CD14-positive monocyte (primary cell): ENCODE results near the gene NATD1. TPM values are rescaled to one million over a fixed set of nuclear protein-coding genes. Genes with fewer than 3 reads are reported as not detected.

Experiments
- DNase-seq, 3 donors: peaks; one replicate each; pipeline ENCODE4 v3.0.0-alpha.2; 2011 to 2022
- H2AFZ ChIP-seq: 2 replicates; pipeline ENCODE4 v1.6.0; 2012; ENCODE audit warnings: mild to moderate bottlenecking, low read depth, low read length, inconsistent platforms; ENCODE audit not compliant: insufficient read depth, poor library complexity, severe bottlenecking
- H3K27ac ChIP-seq, 2 donors: 1 replicate in 1 of 2; 2 replicates in 1 of 2; pipeline ENCODE4 v1.5.1; 2012 to 2013; ENCODE audit warnings: low read length in 2 of 2, control low read depth in 1 of 2, inconsistent platforms in 1 of 2, low read depth in 1 of 2, mild to moderate bottlenecking in 1 of 2
- H3K27me3 ChIP-seq, 2 donors: one replicate each; pipeline versions ENCODE4 v1.6.0 to v1.6.1; 2011 to 2013; ENCODE audit warnings: low read length in 2 of 2; ENCODE audit not compliant: control insufficient read depth in 2 of 2, insufficient read depth in 2 of 2
- H3K36me3 ChIP-seq, 2 donors: replicated peaks in 1 of 2; 1 replicate in 1 of 2; 2 replicates in 1 of 2; pipeline versions ENCODE4 v1.5.1 to v1.6.1; 2012 to 2013; ENCODE audit warnings: low read length in 2 of 2, control low read depth in 1 of 2, inconsistent platforms in 1 of 2, mild to moderate bottlenecking in 1 of 2; ENCODE audit not compliant: insufficient read depth in 2 of 2, control insufficient read depth in 1 of 2
- H3K4me1 ChIP-seq, 2 donors: 1 replicate in 1 of 2; 2 replicates in 1 of 2; pipeline versions ENCODE4 v1.5.1 to v1.6.1; 2012 to 2013; ENCODE audit warnings: low read length in 2 of 2, control low read depth in 1 of 2, inconsistent platforms in 1 of 2, mild to moderate bottlenecking in 1 of 2, moderate library complexity in 1 of 2; ENCODE audit not compliant: insufficient read depth in 2 of 2, control insufficient read depth in 1 of 2
- H3K4me2 ChIP-seq: replicated peaks from 2 replicates; pipeline ENCODE3; 2012; ENCODE audit warnings: low read length, moderate library complexity, mild to moderate bottlenecking; ENCODE audit not compliant: poor library complexity, severe bottlenecking; ENCODE audit errors: extremely low read depth
- H3K4me3 ChIP-seq, 3 experiments: fragments of 200-600 bp in 1 of 3; sonication (generic) in 1 of 3; replicated peaks in 1 of 3; 1 replicate in 2 of 3; 2 replicates in 1 of 3; pipeline ENCODE4 v1.5.1; 2011 to 2013; ENCODE audit warnings: low read length in 3 of 3, mild to moderate bottlenecking in 3 of 3, control low read depth in 2 of 3, low read depth in 2 of 3, inconsistent platforms in 1 of 3, moderate library complexity in 1 of 3
- H3K79me2 ChIP-seq: 2 replicates; pipeline ENCODE4 v1.6.0; 2012; ENCODE audit warnings: mild to moderate bottlenecking, control low read depth, inconsistent platforms, low read length, moderate library complexity; ENCODE audit not compliant: insufficient read depth
- H3K9ac ChIP-seq: 2 replicates; pipeline ENCODE4 v1.6.0; 2017; ENCODE audit warnings: low read length, mild to moderate bottlenecking; ENCODE audit not compliant: insufficient read depth, poor library complexity, severe bottlenecking
- H3K9me3 ChIP-seq, 2 donors: replicated peaks in 1 of 2; 1 replicate in 1 of 2; 2 replicates in 1 of 2; pipeline versions ENCODE4 v1.5.1 to v1.6.1; 2012 to 2013; ENCODE audit warnings: low read length in 2 of 2, control low read depth in 1 of 2; ENCODE audit not compliant: control insufficient read depth in 1 of 2, insufficient read depth in 1 of 2
- H4K20me1 ChIP-seq: 2 replicates; pipeline ENCODE4 v1.6.0; 2012; ENCODE audit warnings: mild to moderate bottlenecking, low read length, control low read depth, moderate library complexity; ENCODE audit not compliant: insufficient read depth
- H3K27ac Mint-ChIP-seq, 7 donors: one replicate each; pipeline ENCODE4 v1.8.0; 2020; ENCODE audit warnings: mild to moderate bottlenecking in 7 of 7, mixed read lengths in 7 of 7, moderate library complexity in 6 of 7, inconsistent platforms in 2 of 7
- H3K27me3 Mint-ChIP-seq, 3 donors: one replicate each; pipeline ENCODE4 v1.8.0; 2021 to 2022; ENCODE audit warnings: low read depth in 3 of 3, mild to moderate bottlenecking in 3 of 3, mixed read lengths in 3 of 3, moderate library complexity in 3 of 3, inconsistent platforms in 1 of 3
- H3K36me3 Mint-ChIP-seq, 2 donors: one replicate each; pipeline ENCODE4 v1.8.0; 2020; ENCODE audit warnings: mixed read lengths in 2 of 2, inconsistent platforms in 1 of 2, mild to moderate bottlenecking in 1 of 2
- H3K4me1 Mint-ChIP-seq: one replicate; pipeline ENCODE4 v1.8.0; 2020; ENCODE audit warnings: mild to moderate bottlenecking, mixed read lengths
- H3K4me3 Mint-ChIP-seq, 2 donors: one replicate each; pipeline ENCODE4 v1.8.0; 2020; ENCODE audit warnings: mild to moderate bottlenecking in 2 of 2, mixed read lengths in 2 of 2, moderate library complexity in 1 of 2
- H3K9me3 Mint-ChIP-seq, 7 donors: one replicate each; pipeline ENCODE4 v1.8.0; 2020 to 2022; ENCODE audit warnings: mixed read lengths in 7 of 7, mild to moderate bottlenecking in 6 of 7, moderate library complexity in 6 of 7, inconsistent platforms in 2 of 7
- CTCF ChIP-seq: fragments of 200-600 bp; IDR thresholded peaks from one replicate; pipeline ENCODE4 v1.8.0; 2022; ENCODE audit warnings: antibody characterized with exemption, mild to moderate bottlenecking
- WGBS: methylation state at CpG from one replicate; pipeline ENCODE4 v1.1.5; 2013; ENCODE audit warnings: missing lambda C conversion rate; ENCODE audit not compliant: insufficient coverage; 5-methylcytosine and 5-hydroxymethylcytosine counted together
- intact Hi-C, 2 donors: fragments of 100-400 bp; cut with micrococcal nuclease; formaldehyde crosslinking; loops; one replicate each; pipeline versions ENCODE4 v1.15.0 to v1.15.1; 2023
- polyA plus RNA-seq, 3 donors: library from polyadenylated mRNA; depleted of rRNA in 1 of 3; unstranded in 2 of 3; stranded (reverse) in 1 of 3; fragments of 300-500 nt in 2 of 3; fragments of >200 nt in 1 of 3; fragmentation: Illumina TruSeq in 2 of 3; gene quantifications; 1 replicate in 2 of 3; 2 replicates in 1 of 3; pipeline ENCODE4 v1.2.3, GENCODE V29; 2012 to 2021

The NATD1 gene
- polyA plus RNA-seq, 3 donors = 3.0 to 13.6 (median 3.8) TPM

GRCh38 chr17:21218101-21218500, 35.1 kb downstream of the NATD1 start:
- Histone ChIP-seq H3K79me2 (peaks cover 76% of the 10 kb centered on the region), H3K4me1 (peaks cover 28 to 49% of the 10 kb centered on the region in 2 donors), H3K4me3 (no peak overlapping the region), H3K9ac (no peak overlapping the region), H3K27ac (no peak overlapping the region), H3K4me2 (no peak overlapping the region), H3K9me3 (peaks cover 0 to 8% of the 10 kb centered on the region in 2 donors), H3K27me3 (no peaks in the 10 kb centered on the region), H3K36me3 (peaks cover 3 to 35% of the 10 kb centered on the region in 2 donors), H4K20me1 (peaks cover 8% of the 10 kb centered on the region), H2AFZ (no peak overlapping the region)
- H3K9me3 Mint-ChIP-seq = peaks cover 0 to 9% (median 6%) of the 10 kb centered on the region in 7 donors
- TF ChIP-seq CTCF = no peak
- H3K27me3 Mint-ChIP-seq = peaks cover 0 to 2% (median 0%) of the 10 kb centered on the region in 3 donors
- peaks cover 50% of the 10 kb centered on the region for H3K4me1 Mint-ChIP-seq
- H3K4me3 Mint-ChIP-seq = no peak overlapping the region
- whole genome bisulfite sequencing = 100% methylated on average over 1 of the region's 3 CpGs
- H3K36me3 Mint-ChIP-seq = peaks cover 25 to 43% of the 10 kb centered on the region in 2 donors
- peak overlapping the region in 2 of 7 donors; percentile 20 to 52 for H3K27ac Mint-ChIP-seq
- intact Hi-C loops = loop anchor here in 1 of 2 donors (5.0 kb wide), 1 partner anchor 91 kb away; the partner anchor contains the start of gene DHRS7B
- DNase-seq = no peak

GRCh38 chr17:21217346-21217745, 35.9 kb downstream of the NATD1 start:
- peaks cover 36 to 56% of the 10 kb centered on the region in 2 donors for H3K4me1 ChIP-seq
- H3K9ac ChIP-seq = no peak overlapping the region
- Mint-ChIP-seq H3K36me3 (peaks cover 19 to 35% of the 10 kb centered on the region in 2 donors), H3K27me3 (peaks cover 0 to 2% (median 0%) of the 10 kb centered on the region in 3 donors), H3K4me3 (no peak overlapping the region), H3K4me1 (peaks cover 58% of the 10 kb centered on the region), H3K9me3 (peaks cover 0 to 7% (median 5%) of the 10 kb centered on the region in 7 donors), H3K27ac (peak overlapping the region in 2 of 7 donors; percentile 10 to 14)
- TF ChIP-seq CTCF = no peak
- peaks cover 16% of the 10 kb centered on the region for H4K20me1 ChIP-seq
- no peak overlapping the region for H3K27ac ChIP-seq
- H3K4me2 ChIP-seq = no peak overlapping the region
- H3K9me3 ChIP-seq = peaks cover 0 to 6% of the 10 kb centered on the region in 2 donors
- H3K79me2 ChIP-seq = peaks cover 84% of the 10 kb centered on the region
- H3K27me3 ChIP-seq = no peaks in the 10 kb centered on the region
- no peak for DNase-seq
- no peak overlapping the region for H2AFZ ChIP-seq
- H3K36me3 ChIP-seq = peaks cover 3 to 27% of the 10 kb centered on the region in 2 donors
- no peak overlapping the region for H3K4me3 ChIP-seq
- intact Hi-C loops = loop anchor here in 1 of 2 donors (5.0 kb wide), 1 partner anchor 90 kb away; the partner anchor contains the start of gene DHRS7B
- WGBS = no CpG with 5 or more reads among the region's 1 CpG
